Tibial artery (tissue), 4 donors: ENCODE measurements around the gene ADARB2.

ENCODE experiments used
- DNase-seq, 2 donors: peaks; one replicate each; pipeline ENCODE4 v3.0.0-alpha.2; 2019
- H3K27ac ChIP-seq, 2 donors: fragments of 200-600 bp; sonication (generic) in 1 of 2; 1 replicate in 1 of 2; 2 replicates in 1 of 2; pipeline ENCODE4 v1.5.1; 2018 to 2019; ENCODE audit warnings: mild to moderate bottlenecking in 1 of 2
- H3K27me3 ChIP-seq, 2 donors: fragments of 200-600 bp; sonication (generic) in 1 of 2; one replicate each; pipeline versions ENCODE4 v1.5.1 to v1.6.0; 2016 to 2019
- H3K36me3 ChIP-seq, 3 donors: fragments of 200-600 bp; sonication (generic) in 2 of 3; one replicate each; pipeline ENCODE4 v1.5.1; 2016 to 2019; ENCODE audit warnings: mild to moderate bottlenecking in 2 of 3
- H3K4me1 ChIP-seq, 4 donors: fragments of 200-600 bp; sonication (generic) in 2 of 4; 1 replicate in 3 of 4; 2 replicates in 1 of 4; pipeline ENCODE4 v1.5.1; 2016 to 2019
- H3K4me3 ChIP-seq, 2 donors: fragments of 200-600 bp; sonication (generic) in 1 of 2; 1 replicate in 1 of 2; 2 replicates in 1 of 2; pipeline ENCODE4 v1.5.1; 2018 to 2019; ENCODE audit warnings: mild to moderate bottlenecking in 2 of 2
- H3K9me3 ChIP-seq, 3 donors: fragments of 200-600 bp; sonication (generic) in 1 of 3; one replicate each; pipeline ENCODE4 v1.5.1; 2016 to 2019
- intact Hi-C: fragments of 100-400 bp; cut with DNase I; formaldehyde crosslinking; loops from one replicate; pipeline ENCODE4 v1.15.0; 2023; ENCODE audit warnings: low total_unique reads
- TF ChIP-seq, protein P1 (sequence below), 2 experiments: fragments of 200-600 bp in 1 of 2; fragments of 450-650 bp in 1 of 2; IDR thresholded peaks; one replicate each; pipeline ENCODE4 v1.5.1; 2017 to 2019; ENCODE audit warnings: antibody characterized with exemption in 2 of 2, mild to moderate bottlenecking in 1 of 2, moderate library complexity in 1 of 2

The ADARB2 gene

DNA sequence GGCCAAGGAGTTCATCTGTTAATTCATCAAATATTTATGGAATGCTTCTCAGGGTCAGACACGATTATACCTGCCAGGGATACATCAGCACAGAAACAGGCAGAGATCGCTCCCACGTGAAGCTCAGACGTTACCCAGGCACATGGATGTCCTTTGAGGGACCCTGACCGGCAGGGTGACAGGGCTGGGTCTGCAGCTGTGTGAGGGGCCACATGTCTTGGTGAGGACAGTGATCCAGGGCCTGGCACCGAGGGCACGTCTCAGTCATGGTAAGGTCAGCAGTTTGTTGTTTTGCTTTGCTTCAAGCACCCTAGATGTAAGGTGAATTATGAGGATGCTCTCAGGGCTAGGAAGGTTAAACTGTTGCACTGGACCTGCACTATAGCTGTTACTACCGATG lies 453.2 kb downstream of the ADARB2 start:
- H3K36me3 ChIP-seq, result no peaks in the 10 kb centered on the region
- DNase-seq, result no peak
- no peaks in the 10 kb centered on the region for H3K27me3 ChIP-seq
- intact Hi-C loops, result no loop called here
- H3K4me1 ChIP-seq, result peaks cover 0 to 39% (median 15%) of the 10 kb centered on the region in 4 donors
- no peak overlapping the region for H3K27ac ChIP-seq
- TF ChIP-seq, protein P1, sequence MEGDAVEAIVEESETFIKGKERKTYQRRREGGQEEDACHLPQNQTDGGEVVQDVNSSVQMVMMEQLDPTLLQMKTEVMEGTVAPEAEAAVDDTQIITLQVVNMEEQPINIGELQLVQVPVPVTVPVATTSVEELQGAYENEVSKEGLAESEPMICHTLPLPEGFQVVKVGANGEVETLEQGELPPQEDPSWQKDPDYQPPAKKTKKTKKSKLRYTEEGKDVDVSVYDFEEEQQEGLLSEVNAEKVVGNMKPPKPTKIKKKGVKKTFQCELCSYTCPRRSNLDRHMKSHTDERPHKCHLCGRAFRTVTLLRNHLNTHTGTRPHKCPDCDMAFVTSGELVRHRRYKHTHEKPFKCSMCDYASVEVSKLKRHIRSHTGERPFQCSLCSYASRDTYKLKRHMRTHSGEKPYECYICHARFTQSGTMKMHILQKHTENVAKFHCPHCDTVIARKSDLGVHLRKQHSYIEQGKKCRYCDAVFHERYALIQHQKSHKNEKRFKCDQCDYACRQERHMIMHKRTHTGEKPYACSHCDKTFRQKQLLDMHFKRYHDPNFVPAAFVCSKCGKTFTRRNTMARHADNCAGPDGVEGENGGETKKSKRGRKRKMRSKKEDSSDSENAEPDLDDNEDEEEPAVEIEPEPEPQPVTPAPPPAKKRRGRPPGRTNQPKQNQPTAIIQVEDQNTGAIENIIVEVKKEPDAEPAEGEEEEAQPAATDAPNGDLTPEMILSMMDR (IDR thresholded peaks at IDR 0.05), result no peak
- no peaks in the 10 kb centered on the region for H3K9me3 ChIP-seq
- no peak overlapping the region for H3K4me3 ChIP-seq

- H3K27ac ChIP-seq, result no peak overlapping the region
- no peak overlapping the region for H3K4me3 ChIP-seq
- TF ChIP-seq, protein P1 (IDR thresholded peaks at IDR 0.05), result no peak
- H3K4me1 ChIP-seq, result peaks cover 0 to 18% (median 13%) of the 10 kb centered on the region in 4 donors
- intact Hi-C loops, result no loop called here
- no peaks in the 10 kb centered on the region for H3K9me3 ChIP-seq
- DNase-seq, result no peak
- H3K36me3 ChIP-seq, result no peaks in the 10 kb centered on the region
- H3K27me3 ChIP-seq, result no peaks in the 10 kb centered on the region
These were observed 455.9 kb downstream of the ADARB2 start for GRCh38 chr10:1281405-1281782.

GRCh38 chr10:1280466-1281404 lies 456.6 kb downstream of the ADARB2 start:
- no peaks in the 10 kb centered on the region for H3K9me3 ChIP-seq
- H3K36me3 ChIP-seq, result no peaks in the 10 kb centered on the region
- intact Hi-C loops, result no loop called here
- peaks cover 0 to 12% (median 6%) of the 10 kb centered on the region in 4 donors for H3K4me1 ChIP-seq
- no peak overlapping the region for H3K27ac ChIP-seq
- TF ChIP-seq, protein P1 (IDR thresholded peaks at IDR 0.05), result no peak
- H3K4me3 ChIP-seq, result no peak overlapping the region
- H3K27me3 ChIP-seq, result no peaks in the 10 kb centered on the region
- no peak for DNase-seq

GRCh38 chr10:1278306-1278705 lies 459.0 kb downstream of the ADARB2 start:
- Histone ChIP-seq H3K4me3 (no peak overlapping the region), H3K27ac (no peak overlapping the region), H3K27me3 (no peaks in the 10 kb centered on the region), H3K36me3 (no peaks in the 10 kb centered on the region), H3K9me3 (no peaks in the 10 kb centered on the region), H3K4me1 (peaks cover 0 to 20% (median 10%) of the 10 kb centered on the region in 4 donors)
- DNase-seq, result no peak
- TF ChIP-seq, protein P1 (IDR thresholded peaks at IDR 0.05), result no peak
- intact Hi-C loops, result no loop called here

GRCh38 chr10:1274701-1275544 lies 462.4 kb downstream of the ADARB2 start:
- H3K27me3 ChIP-seq, result no peaks in the 10 kb centered on the region
- peaks cover 0 to 25% (median 10%) of the 10 kb centered on the region in 4 donors for H3K4me1 ChIP-seq
- no peak overlapping the region for H3K4me3 ChIP-seq
- intact Hi-C loops, result no loop called here
- H3K9me3 ChIP-seq, result no peaks in the 10 kb centered on the region
- TF ChIP-seq, protein P1 (IDR thresholded peaks at IDR 0.05), result no peak
- H3K27ac ChIP-seq, result peak overlapping the region; percentile 51 to 65
- no peaks in the 10 kb centered on the region for H3K36me3 ChIP-seq
- no peak for DNase-seq
